OCI-M2 (cell line): ENCODE measurements around the gene CORO7.

Experiments used
- DNase-seq: peaks from one replicate; lab custom pipeline; 2025; ENCODE audit not compliant: unreplicated experiment; lab: John Stamatoyannopoulos, UW

The CORO7 gene

DNA sequence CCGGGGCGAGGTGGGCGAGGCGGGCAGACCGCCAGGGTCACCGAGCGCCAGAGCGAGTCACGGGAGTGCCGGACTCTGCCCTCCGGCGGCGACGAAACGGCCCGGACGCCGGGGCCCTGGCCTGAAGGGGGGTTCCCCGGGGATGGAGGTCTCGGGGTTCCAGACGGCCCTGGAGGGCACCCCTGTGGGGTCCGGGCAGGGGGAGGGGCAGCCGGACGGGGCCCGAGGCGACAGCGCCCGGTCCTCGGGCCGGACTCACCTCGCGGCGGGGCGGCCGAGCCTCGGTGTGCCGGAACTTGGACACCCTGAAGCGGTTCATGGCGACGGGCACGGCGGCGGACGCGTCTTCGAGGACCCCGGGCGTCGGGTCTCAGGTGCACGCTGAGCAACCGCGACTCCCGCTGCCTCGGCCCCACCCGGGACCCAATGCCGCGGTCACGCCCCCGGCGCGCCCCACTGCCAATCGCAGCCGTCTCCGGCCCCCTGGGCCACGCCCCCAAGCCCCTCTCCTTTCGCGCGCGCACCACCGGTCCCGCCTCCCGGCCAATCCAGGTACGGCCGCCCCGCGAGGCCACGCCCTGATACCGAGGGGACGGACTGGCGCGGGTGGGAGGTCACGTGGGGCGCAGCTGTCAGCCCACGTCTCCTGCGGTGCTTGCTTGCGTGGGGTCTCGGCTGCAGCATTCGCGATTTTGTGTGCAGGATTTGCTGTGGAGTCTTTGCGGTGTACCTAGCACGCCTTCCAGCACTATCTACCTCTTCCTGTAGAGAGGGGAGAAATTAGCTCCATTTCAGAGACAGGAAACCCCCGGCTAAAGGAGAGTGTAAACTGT is at the start of gene CORO7:
Gene CORO7 (minus strand): TSS at position 397 of the 833 bp plus-strand sequence. CDS start 78 bp downstream, at position 319.
- peak; percentile 11 for DNase-seq

DNA sequence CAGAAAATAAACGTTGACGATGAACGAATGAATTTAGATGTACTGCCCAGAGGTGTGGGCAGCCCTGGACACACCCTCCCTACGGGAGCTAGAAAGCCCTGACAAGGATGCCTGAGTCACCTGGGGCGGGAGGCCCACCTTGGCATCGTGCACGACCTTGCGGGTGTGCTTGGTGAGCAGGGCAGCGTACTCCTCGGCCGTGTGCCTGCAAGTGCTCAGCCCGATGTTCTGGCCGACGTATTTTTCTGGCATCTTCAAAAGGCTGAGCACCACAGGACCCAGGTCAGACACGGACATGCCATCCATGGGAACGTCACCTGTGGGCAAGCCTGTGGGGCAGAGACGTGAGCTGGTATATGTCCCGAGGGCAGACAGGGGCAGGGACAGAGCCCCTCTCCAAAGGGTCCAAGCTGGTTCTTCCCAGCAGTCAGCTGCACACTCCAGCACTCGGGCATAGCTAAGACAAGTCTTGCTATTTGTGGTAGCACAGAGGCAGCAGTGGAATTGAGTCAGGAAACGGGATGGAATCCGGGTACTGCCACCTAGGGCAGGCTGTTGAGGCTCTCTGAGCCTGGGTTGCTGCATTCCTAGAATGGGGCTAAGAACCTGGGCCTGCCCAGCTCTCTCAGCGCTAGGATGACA is 47.2 kb upstream of the CORO7 start:
- DNase-seq: no peak

DNA sequence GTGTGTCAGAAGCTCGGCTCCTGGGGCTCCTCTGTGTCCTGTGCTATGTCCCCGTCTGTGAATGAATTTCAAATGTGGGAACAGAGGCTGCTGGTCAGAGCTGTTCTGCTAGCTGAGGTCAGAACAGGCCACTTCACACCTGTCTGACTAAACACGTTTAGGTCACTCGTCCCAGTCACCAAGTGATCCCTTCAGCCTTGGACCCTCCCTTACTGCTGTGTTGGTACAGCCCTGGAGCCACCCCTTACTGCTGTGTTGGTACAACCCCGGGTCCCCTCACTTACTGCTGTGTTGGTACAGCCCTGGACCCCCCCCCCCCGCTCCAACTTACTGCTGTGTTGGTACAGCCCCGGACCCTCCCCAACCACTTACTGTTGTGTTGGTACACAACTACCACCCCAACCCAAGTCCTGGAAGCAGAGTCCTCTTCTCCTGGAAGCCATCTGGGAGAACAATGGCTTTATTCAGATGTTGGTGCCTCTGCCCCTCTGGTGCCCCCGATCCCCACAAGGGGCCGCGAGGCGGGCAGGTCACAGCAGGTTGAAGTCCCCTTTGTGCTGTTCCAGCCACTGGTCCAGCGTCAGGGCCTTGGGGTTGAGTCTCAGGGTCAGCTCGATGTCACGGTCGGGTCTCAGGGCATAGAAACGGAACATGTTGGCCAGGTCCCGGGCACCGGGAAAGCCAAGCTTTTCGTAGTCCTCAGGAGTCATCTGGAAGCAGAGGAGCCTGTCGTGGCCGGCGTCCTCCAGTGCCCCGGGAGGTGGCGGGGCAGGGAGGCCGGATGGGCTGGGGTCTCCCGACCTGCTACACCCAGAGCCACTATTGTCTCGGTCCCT is 45.1 kb upstream of the CORO7 start:
- DNase-seq: no peak

DNA sequence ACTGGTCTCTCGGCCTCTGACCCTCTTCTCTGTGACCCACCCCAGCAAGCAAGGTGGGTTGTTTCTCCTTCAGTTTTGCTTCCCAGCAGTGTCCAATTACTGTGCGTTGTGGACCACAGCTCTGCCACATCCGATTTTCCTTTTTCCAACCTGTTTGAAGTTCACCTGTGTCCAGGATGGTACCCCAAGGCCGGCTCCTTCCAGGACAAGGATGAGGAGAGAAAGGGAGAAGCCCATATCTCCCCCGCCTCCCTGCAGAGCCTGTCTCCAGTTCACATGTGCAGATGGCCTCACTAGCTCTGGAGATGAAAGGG is 44.5 kb upstream of the CORO7 start:
- DNase-seq: no peak

DNA sequence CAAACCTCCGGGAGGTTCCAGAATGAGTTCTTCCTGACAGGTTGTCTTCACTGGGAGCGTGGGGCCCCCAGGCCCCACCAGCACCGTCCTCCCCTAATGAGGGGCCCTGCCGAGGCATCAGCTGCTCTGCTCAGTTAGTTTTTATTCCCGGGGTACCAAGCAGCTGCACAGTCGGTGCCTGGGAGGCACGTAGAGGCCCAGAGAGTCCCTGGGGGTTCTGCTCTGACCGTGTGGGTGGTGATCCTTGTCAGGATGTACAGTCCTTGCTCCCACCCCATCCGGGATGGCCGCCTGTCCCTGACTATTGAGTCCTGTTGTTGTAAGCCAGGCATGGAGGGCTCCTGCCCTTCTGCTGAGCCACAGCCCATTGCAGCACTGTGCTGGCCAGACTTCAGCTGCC is 39.6 kb upstream of the CORO7 start:
- DNase-seq: no peak

DNA sequence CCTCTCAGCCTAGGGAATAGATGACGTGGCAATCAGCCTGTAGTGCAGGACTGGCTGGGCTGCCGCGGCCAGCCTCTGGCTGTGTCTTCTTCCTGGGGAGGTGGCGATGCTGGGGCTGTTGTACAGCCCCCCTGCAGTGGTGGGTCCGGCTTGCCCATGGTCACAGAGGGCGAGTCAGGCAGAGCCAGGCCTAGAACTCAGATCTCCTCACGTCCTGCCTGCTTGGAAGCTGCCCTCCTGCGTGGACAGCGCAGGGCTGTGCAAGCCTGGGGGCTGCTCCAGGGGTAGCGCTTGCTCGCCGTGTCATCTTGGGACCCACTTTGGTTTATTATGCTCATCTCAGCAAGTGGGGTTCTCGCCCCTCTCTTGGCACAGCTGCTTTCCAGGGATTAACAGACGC is 38.7 kb upstream of the CORO7 start:
- DNase-seq: no peak

DNA sequence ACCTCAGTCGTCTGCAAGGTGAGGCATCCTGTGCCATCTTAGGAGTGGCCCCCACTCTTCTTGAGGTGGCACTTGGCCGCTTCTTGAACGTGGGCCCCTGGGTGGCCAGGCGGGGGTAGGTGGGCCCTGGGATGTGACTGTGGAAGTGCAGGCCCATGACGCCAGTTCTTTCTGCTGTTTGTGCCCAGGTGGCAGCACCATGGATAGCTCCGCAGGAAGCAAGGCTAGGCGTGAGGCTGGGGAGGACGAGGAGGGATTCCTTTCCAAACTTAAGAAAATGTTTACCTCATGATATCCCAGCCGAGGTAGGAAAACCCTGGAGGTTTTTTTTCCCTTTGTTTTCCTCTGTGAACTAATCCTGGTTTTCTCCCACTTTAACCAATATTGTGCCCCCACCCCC is 38.2 kb upstream of the CORO7 start:
- DNase-seq: no peak

DNA sequence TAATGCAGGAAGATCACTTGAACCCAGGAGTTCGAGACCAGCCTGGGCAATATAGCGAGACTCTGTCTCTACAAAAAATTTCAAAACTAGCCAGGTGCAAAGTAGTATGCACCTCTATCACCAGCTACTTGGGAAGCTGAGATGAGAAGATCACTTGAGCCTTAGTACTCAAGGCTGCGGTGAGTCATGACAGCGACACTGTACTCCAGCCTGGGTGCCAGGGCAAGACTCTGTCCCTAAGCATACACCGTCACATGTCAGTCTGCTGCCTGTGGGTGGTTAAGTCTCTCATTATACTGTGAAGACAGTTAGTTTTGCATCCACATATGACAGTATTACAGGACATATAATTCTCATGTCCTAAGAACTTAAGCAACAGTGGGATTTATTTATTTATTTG is 36.3 kb upstream of the CORO7 start:
- no peak for DNase-seq

DNA sequence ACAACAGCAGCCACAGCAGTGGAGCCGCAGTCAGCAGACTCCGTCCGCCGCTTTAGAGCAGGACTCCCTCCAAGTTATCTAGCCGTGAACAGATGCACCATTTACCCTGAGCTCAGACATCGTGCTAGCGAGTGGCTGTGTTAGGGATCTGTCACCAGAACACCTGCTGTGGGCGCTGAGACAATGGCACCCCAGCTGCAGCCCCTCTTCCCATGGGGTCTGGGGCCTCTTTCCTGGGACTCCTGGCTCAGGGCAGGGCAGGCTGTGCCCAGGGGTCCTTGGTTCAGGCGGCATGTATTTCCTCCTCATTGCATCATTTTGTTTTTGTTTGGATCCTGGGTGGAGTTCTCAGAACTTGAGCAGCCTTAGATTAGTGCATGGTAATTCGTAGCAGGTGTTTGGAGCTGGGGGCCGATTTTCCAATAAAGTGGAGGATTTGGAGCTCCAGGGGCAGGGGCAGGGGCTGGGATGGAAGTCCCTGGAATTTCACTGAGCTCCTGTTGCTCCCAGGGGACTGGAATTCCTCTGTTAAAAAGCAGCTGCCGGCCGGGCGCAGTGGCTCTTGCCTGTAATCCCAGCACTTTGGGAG is 34.6 kb upstream of the CORO7 start:
- DNase-seq: no peak

DNA sequence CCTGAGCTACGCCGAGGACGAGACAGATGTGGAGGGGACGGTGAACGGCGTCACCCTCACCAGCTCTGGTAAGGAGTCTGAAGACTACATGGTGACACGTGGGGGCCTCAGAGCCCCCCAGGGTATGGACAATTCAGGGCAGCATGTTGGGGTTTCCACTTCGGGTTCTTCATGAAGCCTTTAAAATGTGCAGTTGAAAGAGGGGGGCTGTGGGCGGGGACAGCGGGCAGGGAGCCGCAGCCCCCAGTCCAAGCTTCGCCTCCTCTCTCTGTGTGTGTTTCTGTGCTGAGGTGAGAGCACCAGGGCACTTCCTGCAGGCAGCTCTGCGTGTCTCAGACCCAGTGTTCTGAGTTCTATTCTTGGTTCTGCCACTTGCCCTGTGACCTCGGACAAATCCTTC is 34.0 kb upstream of the CORO7 start:
- DNase-seq: no peak

DNA sequence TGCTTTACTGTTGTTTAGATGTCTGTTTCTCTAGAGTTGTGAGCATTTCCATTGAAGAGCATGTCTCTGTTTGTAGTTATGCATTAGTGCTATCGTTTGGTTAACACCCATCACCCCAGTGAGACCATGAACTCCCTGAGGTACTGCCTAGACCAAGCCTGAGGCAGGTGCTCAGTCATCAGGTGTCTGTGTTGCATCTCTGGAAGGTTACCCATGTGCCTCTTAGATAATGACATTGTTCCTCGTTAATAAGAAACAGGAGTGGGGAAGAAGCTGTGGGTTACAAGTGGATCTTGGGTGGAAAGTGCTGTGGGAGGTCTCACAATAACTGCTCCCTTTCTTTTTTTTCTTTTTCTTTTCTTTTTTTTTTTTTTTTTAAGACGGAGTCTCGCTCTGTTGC is 27.6 kb upstream of the CORO7 start:
- no peak for DNase-seq

DNA sequence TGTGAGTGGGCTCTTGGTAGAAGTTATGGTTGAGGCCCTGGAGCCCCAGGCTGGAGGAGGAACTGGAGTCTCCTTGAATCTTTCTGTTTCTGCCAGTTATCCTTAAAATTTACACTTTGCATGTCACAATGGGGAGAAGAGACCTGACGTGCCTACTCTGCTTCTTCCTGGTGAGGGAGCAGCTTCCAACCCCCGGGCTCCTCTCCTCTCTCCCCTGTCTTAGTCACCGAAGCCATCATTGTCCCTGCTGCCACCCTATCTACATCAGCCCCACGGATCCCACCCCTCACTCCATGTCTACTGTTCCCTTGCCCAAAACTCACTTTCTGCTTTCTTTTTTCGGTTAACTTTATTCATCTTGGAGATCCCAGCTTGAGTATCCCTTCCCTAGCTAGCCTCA is 26.9 kb upstream of the CORO7 start:
- DNase-seq: no peak

DNA sequence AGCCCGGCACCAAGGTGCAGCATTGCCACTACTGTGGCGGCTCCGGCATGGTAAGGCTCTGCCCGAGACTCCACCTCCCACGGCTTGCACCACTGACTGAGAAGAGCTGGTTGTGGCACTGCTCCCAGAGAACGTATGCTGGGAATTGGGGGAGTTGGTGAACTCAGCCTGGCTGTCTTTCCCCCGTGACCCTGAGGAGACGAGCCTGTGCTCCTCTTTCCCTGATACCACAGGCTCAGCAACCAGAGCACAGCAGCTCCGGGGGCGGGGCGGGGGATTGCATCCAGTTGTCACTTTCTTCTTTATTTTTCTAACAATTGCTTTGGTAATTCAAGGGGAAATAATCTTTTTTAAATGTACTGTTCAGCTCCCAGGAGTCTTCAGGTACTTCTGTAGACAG is 26.0 kb upstream of the CORO7 start:
- no peak for DNase-seq

DNA sequence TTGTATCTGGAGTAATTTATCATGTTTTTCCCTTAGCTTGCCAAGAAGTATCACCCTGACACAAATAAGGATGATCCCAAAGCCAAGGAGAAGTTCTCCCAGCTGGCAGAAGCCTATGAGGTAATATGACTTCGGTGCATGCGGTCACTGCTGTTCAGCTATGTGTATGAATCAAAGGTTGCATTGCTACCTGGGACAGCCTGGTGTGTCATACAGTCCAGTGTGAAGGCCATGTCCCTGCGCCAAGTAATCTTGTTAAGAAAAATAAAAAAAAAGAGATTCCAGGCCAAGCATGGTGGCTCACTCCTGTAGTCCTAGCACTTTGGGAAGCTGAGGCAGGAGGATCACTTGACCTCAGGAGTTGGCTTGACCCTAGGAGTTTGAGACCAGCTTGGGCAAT is 21.0 kb upstream of the CORO7 start:
- no peak for DNase-seq

DNA sequence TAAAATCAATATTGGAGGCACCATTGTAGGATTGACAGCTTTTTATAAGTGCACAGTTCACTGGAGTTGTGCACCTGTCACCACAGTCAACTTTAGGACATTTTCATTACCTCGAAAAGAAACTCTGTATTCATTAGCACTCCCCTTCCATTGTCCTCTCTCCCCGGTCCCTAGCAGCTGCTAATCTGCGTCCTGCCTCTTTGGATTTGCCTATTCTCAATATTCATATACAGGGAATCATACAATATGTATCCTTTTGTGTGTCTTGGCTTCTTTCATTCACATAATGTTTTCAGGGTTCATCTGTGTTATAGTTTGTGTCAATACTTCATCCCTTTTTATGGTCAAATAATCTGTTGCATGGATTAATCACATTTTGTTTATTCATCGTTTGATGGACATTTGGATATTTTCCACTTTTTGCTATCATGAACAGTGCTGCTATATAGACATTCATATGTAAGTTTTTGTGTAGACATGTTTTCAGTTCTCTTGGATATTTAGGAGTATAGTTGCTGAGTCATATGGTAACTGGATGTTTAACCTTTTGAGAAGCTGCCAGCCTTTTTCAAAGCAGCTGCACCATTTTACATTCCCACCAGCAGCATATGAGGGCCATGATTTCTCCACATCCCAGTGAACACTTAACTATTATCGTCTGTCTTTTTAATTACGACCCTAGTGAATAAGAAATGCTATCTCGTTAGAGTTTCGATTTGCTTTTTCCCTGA is 19.1 kb upstream of the CORO7 start:
- DNase-seq: no peak

DNA sequence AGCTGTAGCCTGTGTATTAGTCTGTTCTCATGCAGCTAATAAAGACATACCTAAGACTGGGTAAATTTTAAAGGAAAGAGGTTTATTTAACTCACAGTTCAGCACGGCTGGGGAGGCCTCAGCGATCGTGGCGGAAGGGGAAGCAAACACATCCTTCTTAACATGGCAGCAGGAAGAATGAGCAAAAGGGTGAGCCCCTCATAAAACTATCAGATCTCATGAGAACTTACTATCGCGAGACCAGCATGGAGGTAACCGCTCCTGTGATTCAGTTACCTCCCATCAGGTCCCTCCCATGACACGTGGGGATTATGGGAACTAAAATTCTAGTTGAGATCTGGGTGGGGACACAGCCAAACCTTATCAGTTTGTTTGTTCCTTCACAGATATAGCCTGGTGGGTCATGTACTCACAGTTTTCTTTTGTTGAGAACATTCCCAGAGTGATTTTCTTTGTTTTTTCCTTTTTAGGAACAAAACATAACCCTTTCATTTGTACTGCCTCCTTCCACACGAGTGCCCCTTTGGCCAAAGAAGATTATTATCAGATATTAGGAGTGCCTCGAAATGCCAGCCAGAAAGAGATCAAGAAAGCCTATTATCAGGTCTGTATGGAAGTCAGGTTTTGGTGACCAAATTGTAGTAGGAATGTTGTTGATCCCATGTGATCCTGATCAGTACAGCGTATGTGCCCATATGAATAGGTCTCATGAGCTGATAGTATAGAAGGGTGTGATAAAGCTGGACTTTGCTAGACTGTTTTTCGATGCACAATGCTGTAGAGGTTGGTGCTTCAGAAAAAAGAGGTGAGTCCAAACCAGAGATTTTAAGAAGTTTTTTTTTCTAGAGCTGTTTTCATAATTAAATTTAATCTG is 17.8 kb upstream of the CORO7 start:
- peak; percentile 60 for DNase-seq

DNA sequence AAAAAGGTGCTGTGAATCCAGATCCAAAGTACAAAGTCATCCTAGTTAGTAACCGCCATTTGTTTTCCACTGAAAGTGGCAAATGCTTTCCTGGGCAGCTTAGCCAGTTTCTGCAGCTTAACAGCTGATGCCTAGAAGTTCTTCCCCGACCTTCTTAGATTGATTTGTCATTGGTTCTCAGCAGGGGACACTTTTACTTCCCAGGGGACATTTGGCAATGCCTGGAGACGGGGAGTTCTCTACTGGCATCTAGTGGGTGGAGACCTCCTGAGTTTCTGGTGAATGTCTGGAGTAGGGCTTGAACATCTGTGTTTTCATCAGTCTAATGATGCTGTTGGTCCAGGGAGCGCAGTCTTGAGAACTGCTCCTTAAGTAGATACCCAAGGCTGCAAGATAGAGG is 16.8 kb upstream of the CORO7 start:
- DNase-seq: no peak

DNA sequence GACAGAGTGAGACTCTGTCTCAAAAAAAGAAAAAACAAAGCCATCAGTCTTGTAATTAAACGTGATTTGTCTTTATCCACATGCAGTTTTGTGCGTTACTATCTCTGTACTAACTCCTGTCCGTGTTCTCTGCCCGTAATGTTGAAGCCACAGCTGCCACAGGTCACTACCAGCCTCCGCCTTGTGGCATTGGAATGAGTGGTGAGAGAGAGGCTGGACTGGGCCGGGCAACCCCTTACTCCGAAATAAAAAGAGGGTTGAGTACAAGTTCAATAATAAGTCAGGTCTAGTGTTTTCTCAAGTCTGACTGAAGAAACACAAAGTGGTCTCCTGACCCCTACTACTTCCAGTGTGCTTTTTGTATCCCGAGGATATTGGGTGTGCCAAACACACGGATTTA is 14.6 kb upstream of the CORO7 start:
- no peak for DNase-seq

DNA sequence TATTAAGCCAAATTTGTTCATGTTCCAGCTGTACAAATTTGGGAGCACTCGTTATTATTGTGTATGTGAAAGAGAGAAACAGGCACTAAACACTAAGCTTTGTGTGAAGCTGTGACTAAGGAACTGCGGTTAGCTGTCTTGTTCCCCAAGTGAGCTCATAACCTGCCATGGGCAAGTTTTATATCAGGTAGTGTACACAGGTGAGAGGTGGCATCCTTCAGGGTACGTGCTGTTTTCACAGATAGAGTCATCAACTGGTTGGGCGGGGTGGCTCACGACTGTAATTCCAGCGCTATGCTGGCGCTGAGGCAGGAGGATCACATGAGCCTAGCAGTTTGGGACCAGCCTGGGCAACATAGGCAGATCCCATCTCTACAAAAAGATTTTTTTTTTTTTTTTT is 12.1 kb upstream of the CORO7 start:
- no peak for DNase-seq
